Amniotic stem cell (primary cell): ENCODE measurements around the gene MARCHF5.
"Not testable (repeated sequence)": the region's sequence is repeated elsewhere in the genome, so short reads cannot be mapped to it uniquely, and the experiment has no call there.

Experiments
- DNase-seq: peaks from one replicate; lab custom pipeline; 2025; lab: John Stamatoyannopoulos, UW

The MARCHF5 gene

DNA sequence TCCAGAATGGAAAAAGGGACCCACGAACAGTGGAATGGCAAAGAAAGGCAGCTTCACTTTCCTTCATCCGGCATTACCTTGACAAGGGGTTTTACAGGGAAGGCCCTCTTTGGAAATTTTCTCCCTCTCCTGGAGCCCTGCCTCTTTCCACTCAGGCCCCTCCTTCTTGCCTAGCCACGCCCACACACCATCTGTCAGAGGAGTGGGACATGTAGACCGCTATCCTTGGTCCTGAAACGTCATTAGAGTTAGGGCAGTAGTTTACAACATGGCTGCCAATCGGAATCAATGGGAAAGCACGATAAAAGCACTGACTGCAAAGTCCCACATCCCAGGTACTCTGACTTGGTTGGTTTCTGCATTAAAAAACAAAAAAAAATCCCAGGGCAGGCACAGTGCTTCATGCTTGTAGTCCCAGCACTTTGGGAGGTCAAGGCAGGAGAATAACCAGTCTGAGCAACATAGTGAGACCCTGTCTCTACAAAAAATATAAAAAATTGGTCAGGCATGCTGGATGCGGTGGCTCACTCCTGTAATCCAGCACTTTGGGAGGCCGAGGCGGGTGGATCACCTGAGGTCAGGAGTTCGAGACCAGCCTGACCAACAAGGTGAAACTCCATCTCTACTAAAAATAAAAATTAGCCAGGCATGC, 96.4 kb downstream of the MARCHF5 start:
- peak; percentile 22 for DNase-seq

GRCh38 chr10:92393173-92393572, 102.2 kb downstream of the MARCHF5 start:
- not testable (repeated sequence) for DNase-seq

GRCh38 chr10:92395271-92395670, 104.3 kb downstream of the MARCHF5 start:
- DNase-seq: no peak

DNA sequence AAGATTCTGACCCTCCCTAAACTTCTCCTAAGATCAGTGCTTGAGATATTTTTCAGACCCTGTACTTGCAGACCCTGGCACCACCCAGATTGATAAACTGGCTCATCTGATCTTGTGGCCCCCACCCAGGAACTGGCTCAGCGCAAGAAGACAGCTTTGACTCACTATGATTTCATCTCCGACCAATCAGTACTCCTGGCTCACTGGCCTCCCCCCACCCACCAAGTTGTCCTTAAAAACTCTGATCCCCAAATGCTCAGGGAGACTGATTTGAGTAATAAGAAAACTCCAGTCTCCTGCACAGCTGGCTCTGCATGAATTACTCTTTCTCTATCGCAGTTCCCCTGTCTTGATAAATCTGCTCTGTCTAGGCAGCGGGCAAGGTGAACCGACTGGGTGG, 111.3 kb downstream of the MARCHF5 start:
- DNase-seq: not testable (repeated sequence)
